PC-3 (cell line): Measurements from ENCODE around the gene PKD2L2. TPM values are rescaled to one million over a fixed set of nuclear protein-coding genes. Genes with fewer than 3 reads are reported as not detected.

Experiments used
- ATAC-seq: fragments of 200-7000 bp; cut with Tn5 transposase; 2 replicates; pipeline ENCODE4 v1.9.1; 2020; ENCODE audit warnings: mild to moderate bottlenecking, moderate library complexity
- BruUV-seq: library from RNA; stranded (reverse); fragments of 400-500 nt; replicated peaks from 2 replicates; lab custom pipeline; 2021; lab: Mats Ljungman, UMichigan
- CTCF ChIA-PET: fragments of 300-600 bp; sonication (Branson Sonifier 250); formaldehyde crosslinking; loops from one replicate; lab custom pipeline; 2022; ENCODE audit warnings: antibody characterized with exemption; lab: Charles Lee
- POLR2A ChIA-PET: fragments of 300-600 bp; sonication (Branson Sonifier 250); formaldehyde crosslinking; loops from one replicate; lab custom pipeline; 2022; ENCODE audit warnings: antibody characterized with exemption; ENCODE audit not compliant: unreplicated experiment; lab: Charles Lee
- DNase-seq: peaks from one replicate; pipeline ENCODE4 v3.0.0-alpha.2; 2015
- H2AFZ ChIP-seq: fragments of 300-600 bp; sonication (generic); 2 replicates; pipeline ENCODE4 v1.6.0; 2016; ENCODE audit warnings: antibody characterized with exemption, low read length
- H3F3A ChIP-seq: fragments of 300-600 bp; sonication (generic); one replicate; pipeline ENCODE4 v1.6.0; 2017; ENCODE audit warnings: antibody characterized with exemption, low read length, control low read depth, mild to moderate bottlenecking; ENCODE audit not compliant: unreplicated experiment
- H3K27ac ChIP-seq: fragments of 300-600 bp; sonication (generic); 2 replicates; pipeline ENCODE4 v1.5.1; 2016; ENCODE audit warnings: mild to moderate bottlenecking, low read length
- H3K27me3 ChIP-seq: fragments of 300-600 bp; sonication (generic); 2 replicates; pipeline ENCODE4 v1.6.1; 2016; ENCODE audit warnings: low read length, mixed read lengths
- H3K36me3 ChIP-seq: fragments of 300-600 bp; sonication (generic); 2 replicates; pipeline ENCODE4 v1.6.1; 2016; ENCODE audit warnings: low read depth, mixed run types, low read length, mixed read lengths
- H3K4me1 ChIP-seq: fragments of 300-600 bp; sonication (generic); 2 replicates; pipeline ENCODE4 v1.5.1; 2016; ENCODE audit warnings: low read length; ENCODE audit not compliant: insufficient read depth
- H3K4me2 ChIP-seq: fragments of 300-600 bp; sonication (generic); 2 replicates; pipeline ENCODE4 v1.6.0; 2016; ENCODE audit warnings: low read length
- H3K4me3 ChIP-seq: fragments of 300-600 bp; sonication (generic); 2 replicates; pipeline ENCODE4 v1.5.1; 2016; ENCODE audit warnings: mild to moderate bottlenecking, low read length, mixed read lengths
- H3K79me2 ChIP-seq: fragments of 300-600 bp; sonication (generic); 2 replicates; pipeline ENCODE4 v1.6.1; 2017; ENCODE audit warnings: low read length, mixed read lengths
- H3K9ac ChIP-seq: fragments of 300-600 bp; sonication (generic); 2 replicates; pipeline ENCODE4 v1.6.0; 2016; ENCODE audit warnings: mild to moderate bottlenecking, low read length
- H3K9me2 ChIP-seq: fragments of 300-600 bp; sonication (generic); replicated peaks from 2 replicates; pipeline ENCODE4 v1.6.1; 2016; ENCODE audit warnings: mixed run types, low read length, mixed read lengths
- H3K9me3 ChIP-seq: fragments of 300-600 bp; sonication (generic); 2 replicates; pipeline ENCODE4 v1.6.1; 2016; ENCODE audit warnings: low read length, mixed read lengths
- H4K20me1 ChIP-seq: fragments of 300-600 bp; sonication (generic); 2 replicates; pipeline ENCODE4 v1.6.1; 2016; ENCODE audit warnings: low read length, mixed read lengths
- EZH2 ChIP-seq: fragments of 300-600 bp; sonication (generic); IDR thresholded peaks from one replicate; pipeline ENCODE4 v1.6.1; 2017; ENCODE audit warnings: antibody characterized with exemption, mild to moderate bottlenecking, low read length; ENCODE audit not compliant: unreplicated experiment
- EZH2phosphoT487 ChIP-seq: fragments of 300-600 bp; sonication (generic); IDR thresholded peaks from 2 replicates; pipeline ENCODE4 v1.6.1; 2018; ENCODE audit warnings: mild to moderate bottlenecking, antibody characterized with exemption, low read length, borderline replicate concordance
- intact Hi-C: fragments of 100-400 bp; cut with micrococcal nuclease; formaldehyde crosslinking; loops from 2 replicates; pipeline ENCODE4 v1.9.0; 2023
- total RNA-seq: library from RNA; depleted of rRNA; stranded (reverse); fragments of >200 nt; gene quantifications from 2 replicates; pipeline ENCODE4 v1.2.3, GENCODE V29; 2014; rRNA removed
- TF ChIP-seq, protein P1 (sequence below): fragments of 300-600 bp; sonication (generic); conservative IDR thresholded peaks from 2 replicates; pipeline ENCODE4 v1.5.1; 2017; ENCODE audit warnings: antibody characterized with exemption, low read depth, mild to moderate bottlenecking, low read length

The PKD2L2 gene
- total RNA-seq, 1 experiment from 2014 or later, result not detected

DNA sequence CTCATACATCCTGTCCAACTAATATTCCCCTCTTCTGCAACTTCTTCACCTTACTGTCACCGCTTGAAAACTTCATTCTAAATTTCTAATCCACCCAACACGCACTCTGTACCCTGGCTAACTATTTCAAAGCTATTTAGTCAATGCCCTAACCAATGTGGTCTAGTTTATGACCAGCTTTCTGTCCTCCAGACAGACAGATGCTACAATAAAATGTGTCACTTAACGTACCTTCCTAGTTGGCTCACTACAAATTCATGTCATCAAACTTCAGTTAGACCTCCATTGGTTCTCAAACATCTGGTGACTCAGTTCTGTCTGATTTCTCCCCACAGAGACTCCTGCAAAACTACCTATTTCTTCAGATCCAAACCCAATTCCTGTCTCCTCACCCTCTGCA, 86.0 kb downstream of the PKD2L2 start:
- Histone ChIP-seq H3K4me1 (no peaks in the 10 kb centered on the region), H3K9me2 (no peaks in the 10 kb centered on the region), H3K4me2 (no peak overlapping the region), H3K27ac (no peak overlapping the region), H2AFZ (no peak overlapping the region), H3K36me3 (no peaks in the 10 kb centered on the region), H3K9me3 (no peaks in the 10 kb centered on the region), H3K4me3 (no peak overlapping the region), H3K27me3 (no peaks in the 10 kb centered on the region), H3F3A (no peaks in the 10 kb centered on the region), H3K9ac (no peak overlapping the region), H4K20me1 (no peaks in the 10 kb centered on the region), H3K79me2 (no peaks in the 10 kb centered on the region)
- TF ChIP-seq, protein P1, sequence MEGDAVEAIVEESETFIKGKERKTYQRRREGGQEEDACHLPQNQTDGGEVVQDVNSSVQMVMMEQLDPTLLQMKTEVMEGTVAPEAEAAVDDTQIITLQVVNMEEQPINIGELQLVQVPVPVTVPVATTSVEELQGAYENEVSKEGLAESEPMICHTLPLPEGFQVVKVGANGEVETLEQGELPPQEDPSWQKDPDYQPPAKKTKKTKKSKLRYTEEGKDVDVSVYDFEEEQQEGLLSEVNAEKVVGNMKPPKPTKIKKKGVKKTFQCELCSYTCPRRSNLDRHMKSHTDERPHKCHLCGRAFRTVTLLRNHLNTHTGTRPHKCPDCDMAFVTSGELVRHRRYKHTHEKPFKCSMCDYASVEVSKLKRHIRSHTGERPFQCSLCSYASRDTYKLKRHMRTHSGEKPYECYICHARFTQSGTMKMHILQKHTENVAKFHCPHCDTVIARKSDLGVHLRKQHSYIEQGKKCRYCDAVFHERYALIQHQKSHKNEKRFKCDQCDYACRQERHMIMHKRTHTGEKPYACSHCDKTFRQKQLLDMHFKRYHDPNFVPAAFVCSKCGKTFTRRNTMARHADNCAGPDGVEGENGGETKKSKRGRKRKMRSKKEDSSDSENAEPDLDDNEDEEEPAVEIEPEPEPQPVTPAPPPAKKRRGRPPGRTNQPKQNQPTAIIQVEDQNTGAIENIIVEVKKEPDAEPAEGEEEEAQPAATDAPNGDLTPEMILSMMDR, result no peak
- DNase-seq (no peak), ATAC-seq (no peak)
- intact Hi-C loops, result no loop called here
- BruUV-seq, result no TSS peak
- ChIA-PET CTCF (no interaction called here), POLR2A (no interaction called here)

GRCh38 chr5:137989419-137989818, 100.2 kb downstream of the PKD2L2 start:
- H3K9me3 ChIP-seq, result no peaks in the 10 kb centered on the region
- DNase-seq (no peak), ATAC-seq (no peak)
- H3K36me3 ChIP-seq, result no peaks in the 10 kb centered on the region; the same call in 1 of the 2 replicates
- no peaks in the 10 kb centered on the region; the same call in 1 of the 2 replicates for H3K4me1 ChIP-seq
- H3K79me2 ChIP-seq, result 0 out of 2 replicates have a peak, but pooled peaks cover under 1% of the 10 kb centered on the region
- H3F3A ChIP-seq, result no peaks in the 10 kb centered on the region
- H2AFZ ChIP-seq, result no peak overlapping the region
- no peak overlapping the region for H3K4me2 ChIP-seq
- no peaks in the 10 kb centered on the region for H3K27me3 ChIP-seq
- H3K9me2 ChIP-seq, result no peaks in the 10 kb centered on the region
- ChIA-PET POLR2A (no interaction called here), CTCF (no interaction called here)
- no peak overlapping the region for H3K27ac ChIP-seq
- H3K9ac ChIP-seq, result no peak overlapping the region
- TF ChIP-seq EZH2, result no peak
- TF ChIP-seq EZH2phosphoT487, result no peak
- TF ChIP-seq, protein P1, result no peak
- no peaks in the 10 kb centered on the region for H4K20me1 ChIP-seq
- no TSS peak for BruUV-seq
- H3K4me3 ChIP-seq, result no peak overlapping the region
- intact Hi-C loops, result no loop called here

Other genes starting within 250 kb of the PKD2L2 start
- 2.9 and 4.0 TPM in 2 replicates for gene KLHL3, start 153.4 kb upstream of the PKD2L2 start, total RNA-seq
- 13.0 and 14.9 TPM in 2 replicates for gene HNRNPA0, start 135.1 kb upstream of the PKD2L2 start, total RNA-seq
- gene MYOT, start 21.6 kb upstream of the PKD2L2 start, total RNA-seq, result not detected in 2 replicates
- 10.5 and 13.0 TPM in 2 replicates for gene FAM13B, start 143.6 kb downstream of the PKD2L2 start, total RNA-seq
- not detected in 2 replicates for gene WNT8A, start 194.6 kb downstream of the PKD2L2 start, total RNA-seq
- 0.40 and 0.44 TPM in 2 replicates for gene NME5, start 250.0 kb downstream of the PKD2L2 start, total RNA-seq